GM19395 (cell line): ENCODE data around the gene IPO4.
A peak's percentile ranks its signal among the peaks of the same experiment; 100 is the strongest.

ENCODE experiments used
- ATAC-seq: cut with Tn5 transposase; IDR thresholded peaks from one replicate; pipeline ENCODE4 v1.9.1; 2021; ENCODE audit warnings: mild to moderate bottlenecking, moderate library complexity; ENCODE audit not compliant: unreplicated experiment

IPO4 gene

DNA sequence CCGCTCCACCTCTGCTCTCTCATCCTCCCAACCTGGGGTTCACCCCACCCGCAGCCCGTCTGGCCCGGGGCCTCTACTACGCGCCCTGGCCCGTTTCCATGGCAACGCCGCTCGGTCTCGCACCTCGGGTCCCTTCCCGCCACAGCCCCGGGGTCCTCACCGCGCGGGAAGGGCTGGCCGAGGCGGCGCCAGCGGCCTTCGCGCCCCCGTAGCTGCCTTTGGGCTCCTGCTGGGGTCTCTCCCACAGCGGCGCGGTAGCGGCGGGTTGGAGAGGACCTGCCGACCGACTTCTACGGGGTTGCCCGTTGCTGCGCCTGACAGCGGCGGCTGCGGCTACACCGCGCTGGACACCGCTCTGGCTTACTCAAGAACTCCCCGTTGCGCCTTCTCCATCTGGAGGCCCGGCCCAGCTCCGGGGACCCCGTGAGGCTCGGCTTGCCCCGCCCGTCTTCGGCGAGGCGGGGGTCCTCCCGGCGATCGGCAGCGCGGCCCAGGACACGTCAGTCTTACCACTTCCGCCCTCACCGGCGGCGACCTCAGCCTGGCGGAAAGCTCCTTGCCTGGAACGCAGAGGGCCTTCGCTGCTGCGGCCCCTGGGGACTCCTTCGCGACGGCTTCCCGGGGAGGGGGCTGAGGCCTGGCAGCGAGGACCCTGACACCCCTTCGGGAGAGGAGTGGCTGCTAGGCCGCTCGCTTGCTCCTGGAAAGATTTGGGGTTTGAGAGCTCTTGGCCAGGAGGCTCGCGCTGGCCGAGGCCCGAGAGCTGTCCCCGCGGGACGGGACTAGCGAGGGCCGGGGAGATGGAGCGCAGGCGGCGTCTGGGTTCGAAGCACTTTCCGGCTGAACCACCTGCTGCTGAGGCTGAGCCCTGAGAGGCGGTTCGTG lies 6.8 kb upstream of the IPO4 start, which contains the start of gene TM9SF1:
Gene TM9SF1, minus strand, starts transcription at position 256 of the 885 bp plus-strand sequence. CDS start 422 bp downstream, outside the sequence.
- ATAC-seq = peak; percentile 83

DNA sequence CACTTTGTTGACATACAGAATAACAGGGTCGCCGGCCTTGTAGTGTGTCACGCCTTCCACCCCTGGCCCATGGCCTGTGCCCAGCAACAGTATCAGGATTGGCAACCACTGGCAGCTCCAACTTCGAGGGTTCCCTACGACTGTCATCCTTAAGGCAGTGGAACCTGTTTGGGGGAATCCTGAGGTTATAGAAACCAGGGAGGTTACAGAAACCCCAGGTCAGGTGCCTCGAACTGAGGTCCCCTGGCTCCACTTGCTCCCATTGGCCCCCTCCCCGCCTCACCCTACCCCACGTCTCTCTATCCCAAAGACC lies 6.2 kb upstream of the IPO4 start:
- ATAC-seq = no peak

DNA sequence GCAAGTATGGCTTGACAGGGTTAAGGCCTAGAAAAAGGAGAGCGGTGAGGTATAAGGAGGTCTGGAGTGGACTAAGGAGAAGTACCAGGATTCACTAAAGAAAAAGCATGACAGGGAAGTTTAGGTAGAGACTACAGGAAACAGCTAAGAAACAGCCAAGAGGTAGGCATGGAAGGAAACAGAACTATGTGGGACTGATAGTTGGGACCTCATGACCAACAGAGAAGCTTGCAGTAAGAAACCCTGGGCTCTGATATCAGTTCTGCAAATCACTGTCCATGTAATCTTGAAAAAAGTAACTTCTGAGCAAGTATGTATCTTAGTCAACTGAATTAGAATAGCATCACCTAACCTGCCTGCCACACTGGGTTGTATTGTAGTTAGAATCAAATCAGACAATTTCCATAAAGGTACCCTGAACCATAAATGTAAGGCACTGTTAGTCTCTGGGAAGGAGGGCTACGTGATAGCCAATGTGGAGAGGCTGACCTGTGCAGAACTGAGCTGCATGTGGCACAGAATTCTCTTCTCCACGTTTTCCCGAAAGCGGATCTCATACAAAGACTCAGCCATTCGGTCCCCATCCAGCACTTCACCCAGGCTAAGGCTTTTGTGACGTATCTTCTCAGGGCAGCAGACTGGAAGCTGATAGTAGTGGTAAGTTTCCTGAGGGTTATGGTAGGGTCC lies 5.7 kb upstream of the IPO4 start:
- no peak for ATAC-seq

DNA sequence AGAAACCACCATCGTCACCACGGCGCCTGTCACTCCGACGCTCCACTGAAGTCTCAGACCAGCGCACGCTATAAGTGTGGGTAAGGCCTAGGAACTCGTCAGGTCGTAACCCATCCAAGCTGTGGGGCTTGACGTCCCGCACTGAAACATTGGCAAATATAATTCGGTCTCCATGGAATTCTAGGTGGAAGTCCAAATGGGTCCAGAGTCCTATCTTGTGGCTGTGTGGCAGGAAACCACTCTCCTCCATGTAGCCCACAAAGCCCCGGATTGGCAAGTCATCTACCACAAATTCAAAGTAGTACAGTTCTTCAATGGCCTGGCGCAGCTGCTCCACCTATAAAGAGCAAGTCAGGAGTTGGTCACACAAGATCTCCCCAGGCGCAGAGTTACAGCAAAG lies 4.3 kb upstream of the IPO4 start:
- no peak for ATAC-seq

DNA sequence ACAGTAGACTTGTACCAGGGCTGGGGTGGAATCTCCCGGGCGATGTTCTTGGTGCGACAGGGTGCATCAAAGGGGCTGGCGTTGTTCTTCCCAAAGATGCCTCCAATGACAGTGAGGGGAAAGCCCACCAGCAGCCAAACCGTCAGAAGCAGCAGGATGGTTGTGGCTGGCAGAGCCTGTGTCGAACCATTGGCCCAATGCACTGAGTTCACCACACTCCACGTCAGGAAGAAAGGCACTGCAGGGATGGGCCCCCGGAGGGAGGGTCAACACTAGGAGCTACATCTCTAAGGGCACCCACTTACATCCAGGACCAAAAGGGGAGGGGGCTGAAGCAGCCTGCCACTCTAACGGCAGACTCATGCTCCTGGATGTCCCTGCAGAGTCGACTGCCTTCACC lies 1.8 kb upstream of the IPO4 start:
- ATAC-seq = no peak

DNA sequence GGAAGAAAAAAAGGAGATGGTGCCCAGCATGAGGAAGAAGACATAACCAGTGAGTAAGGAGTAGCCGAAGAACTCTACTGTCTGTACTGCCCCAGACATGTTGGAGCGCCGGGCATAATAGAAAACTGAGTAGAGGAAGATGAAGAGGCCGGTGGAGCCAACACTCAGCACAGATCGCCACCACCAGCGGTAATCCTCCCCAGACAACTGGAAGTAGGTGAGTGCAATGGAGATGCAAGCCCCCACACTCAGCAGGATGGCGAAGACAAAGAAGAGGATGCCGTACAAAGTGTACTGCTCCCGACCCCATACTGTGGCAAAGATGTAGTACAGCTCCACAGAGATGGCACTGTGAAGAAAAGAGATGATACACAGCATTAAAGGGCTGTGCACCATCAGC lies 844 bp upstream of the IPO4 start:
- ATAC-seq = no peak

DNA sequence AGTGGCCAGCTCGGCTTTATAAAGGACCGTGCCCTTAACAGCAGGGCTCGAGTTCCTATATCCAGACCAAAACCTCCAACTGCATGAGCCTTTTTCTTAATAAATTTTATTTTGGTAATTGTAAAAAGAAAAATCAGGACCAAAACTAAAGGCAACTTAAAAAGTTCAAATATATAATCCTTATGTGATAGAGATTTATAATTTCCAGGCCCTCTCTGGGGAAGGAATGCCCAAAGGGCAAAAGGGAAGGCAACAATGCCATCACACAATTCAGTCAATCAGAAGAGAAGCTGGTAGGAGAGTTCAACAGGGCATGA lies 401 bp upstream of the IPO4 start:
- ATAC-seq = no peak

DNA sequence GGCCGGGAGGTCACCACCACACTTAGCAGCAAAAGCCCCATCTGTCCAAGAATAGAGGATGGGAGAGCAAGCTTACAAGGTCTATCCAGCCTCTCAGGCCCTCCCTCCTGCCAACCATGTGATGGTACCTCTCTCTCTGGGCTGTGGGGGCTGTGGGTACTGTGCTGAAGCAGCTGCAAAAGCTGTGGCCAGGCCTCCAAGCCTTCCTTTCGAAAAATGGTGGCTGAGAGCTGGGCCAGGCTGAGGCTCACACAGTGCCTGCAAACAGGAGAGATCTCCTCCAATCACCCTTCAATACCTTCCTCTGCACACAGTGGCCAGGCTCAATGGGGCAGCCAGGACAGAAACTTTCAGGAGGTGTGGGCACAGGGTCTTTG lies 1.1 kb downstream of the IPO4 start:
- ATAC-seq = no peak

DNA sequence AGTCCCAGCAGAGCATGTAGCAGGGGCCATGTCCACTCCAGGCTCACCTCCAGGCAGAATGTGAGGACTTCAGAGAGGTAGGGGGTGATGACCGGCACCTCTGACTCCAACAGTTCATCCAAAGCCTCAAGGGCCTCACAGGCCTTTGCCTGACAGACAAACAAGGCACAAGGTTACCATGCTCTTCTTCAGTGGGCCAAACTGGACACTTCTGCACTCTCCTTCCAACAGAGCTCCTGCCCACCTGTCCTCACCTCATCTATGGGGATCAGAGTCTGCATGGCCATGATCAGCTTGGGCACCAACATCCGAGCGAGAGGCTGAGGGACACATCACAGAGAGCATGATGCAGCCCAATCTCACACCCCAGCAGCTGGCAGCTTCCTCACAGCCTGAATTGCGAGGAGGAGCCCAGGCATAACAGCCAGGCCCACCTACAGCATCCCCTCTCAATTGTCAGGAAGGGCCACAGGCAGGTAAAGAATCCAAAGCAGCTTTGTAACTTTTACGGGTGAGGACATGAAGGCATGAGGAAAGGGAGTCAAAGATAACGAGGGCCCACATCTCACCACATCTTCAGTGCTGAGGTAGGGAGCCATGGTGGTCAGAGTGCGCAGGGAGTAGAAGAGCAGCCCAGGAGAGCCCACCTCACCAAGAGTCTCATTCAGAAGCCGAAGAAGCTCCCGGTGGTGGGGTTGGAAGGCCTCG lies 1.6 kb downstream of the IPO4 start:
- ATAC-seq = no peak

DNA sequence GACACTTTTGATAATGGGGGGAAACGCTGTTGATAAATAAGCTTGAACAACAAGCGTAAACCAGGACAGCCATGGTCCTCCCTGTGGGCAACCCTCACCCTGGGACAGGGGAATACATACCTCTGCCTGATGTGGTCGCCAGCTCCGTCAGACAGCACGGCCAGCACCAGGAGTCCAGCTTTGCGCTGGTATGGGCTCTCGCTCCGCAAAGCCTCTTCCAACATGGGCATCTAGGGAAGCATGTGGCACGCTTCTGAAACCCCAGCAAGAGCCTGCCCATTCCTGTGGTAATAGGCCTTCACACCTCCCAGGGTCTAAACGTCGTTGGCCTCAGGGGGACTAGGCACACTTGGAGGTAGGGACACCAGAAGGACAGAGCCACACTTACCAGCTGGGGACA lies 2.9 kb downstream of the IPO4 start:
- ATAC-seq = no peak

DNA sequence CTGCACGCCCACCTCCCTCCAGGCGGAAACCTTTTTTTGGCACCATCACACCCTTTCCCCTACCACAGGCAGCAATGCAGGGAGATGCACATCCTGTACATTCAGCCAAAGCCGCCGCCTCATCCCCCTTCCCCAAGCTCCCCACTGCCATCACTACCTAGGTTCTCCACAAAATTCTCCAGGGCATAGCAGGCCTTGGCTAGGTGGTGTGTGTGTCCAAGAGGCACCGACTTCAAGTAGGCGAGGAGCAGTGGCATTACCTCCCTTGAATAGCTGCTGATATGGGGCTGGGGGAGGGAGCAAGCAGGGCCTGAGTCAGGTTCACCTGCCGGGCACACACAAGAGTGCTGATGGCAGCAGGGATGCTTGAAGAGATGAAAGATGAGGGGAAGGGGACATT lies 3.6 kb downstream of the IPO4 start:
- no peak for ATAC-seq

DNA sequence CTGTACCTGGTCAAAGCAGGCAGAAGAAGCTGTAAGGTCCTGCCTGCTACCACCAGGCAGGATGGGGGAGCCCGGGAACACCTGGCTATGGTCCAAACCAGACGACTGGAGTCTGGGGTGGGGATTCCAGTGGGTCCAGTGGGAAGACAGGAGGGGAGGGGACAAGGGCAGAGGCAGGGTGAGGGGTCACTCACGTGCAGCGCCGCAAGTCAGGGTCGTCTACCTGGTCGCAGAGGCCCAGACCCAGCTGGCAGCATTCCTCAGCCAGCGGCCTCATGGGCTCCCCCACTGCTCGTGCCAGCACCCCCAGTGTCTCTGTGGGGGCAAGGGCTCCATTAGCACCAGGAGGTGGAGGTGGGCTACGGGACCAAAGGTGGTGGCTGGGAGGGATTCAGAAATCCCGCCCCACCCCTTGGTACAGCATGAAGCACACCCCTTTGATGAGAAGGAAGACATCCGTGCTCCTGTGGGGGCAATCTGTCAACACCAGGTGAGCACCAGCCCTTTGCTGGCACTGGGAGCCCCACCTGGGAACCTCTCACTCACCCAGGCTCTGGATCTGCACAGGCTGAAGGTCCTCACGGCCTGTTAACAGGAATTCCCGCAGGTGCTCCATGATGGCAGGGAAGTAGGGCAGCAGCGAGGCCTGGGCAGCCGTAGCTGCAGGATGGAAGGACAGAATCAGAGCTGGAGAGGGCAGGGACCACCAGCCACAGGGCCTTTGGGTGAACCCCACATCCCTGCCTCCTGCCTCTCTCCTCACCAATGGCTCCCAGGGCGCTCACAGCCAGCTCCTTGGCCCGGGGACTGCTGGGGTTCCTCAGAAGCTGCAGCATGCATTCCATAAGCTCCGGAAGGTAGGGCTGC lies 4.3 kb downstream of the IPO4 start:
- ATAC-seq = no peak

DNA sequence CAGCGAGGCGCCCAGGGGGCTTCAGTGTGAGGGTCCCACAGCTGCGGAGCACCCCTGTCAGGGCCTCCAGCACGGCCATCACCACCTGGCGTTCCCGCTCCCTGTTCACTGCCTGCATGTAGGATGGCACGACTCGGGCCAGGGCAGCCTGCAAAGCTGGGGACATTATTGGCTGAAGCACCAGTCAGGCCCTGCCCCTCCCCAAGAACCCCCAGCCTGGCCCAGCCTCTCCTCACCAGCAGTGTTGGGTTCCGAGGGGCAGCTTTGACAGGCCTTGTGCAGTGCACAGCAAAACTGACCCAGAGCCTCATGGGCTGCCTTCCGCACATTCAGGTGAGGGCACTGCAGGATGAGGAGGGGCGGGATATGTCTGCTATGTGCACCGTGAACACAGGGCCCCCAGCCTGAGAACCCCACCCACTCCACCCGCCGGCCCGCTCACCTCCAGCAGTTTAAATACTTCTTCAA lies 5.6 kb downstream of the IPO4 start:
- no peak for ATAC-seq

DNA sequence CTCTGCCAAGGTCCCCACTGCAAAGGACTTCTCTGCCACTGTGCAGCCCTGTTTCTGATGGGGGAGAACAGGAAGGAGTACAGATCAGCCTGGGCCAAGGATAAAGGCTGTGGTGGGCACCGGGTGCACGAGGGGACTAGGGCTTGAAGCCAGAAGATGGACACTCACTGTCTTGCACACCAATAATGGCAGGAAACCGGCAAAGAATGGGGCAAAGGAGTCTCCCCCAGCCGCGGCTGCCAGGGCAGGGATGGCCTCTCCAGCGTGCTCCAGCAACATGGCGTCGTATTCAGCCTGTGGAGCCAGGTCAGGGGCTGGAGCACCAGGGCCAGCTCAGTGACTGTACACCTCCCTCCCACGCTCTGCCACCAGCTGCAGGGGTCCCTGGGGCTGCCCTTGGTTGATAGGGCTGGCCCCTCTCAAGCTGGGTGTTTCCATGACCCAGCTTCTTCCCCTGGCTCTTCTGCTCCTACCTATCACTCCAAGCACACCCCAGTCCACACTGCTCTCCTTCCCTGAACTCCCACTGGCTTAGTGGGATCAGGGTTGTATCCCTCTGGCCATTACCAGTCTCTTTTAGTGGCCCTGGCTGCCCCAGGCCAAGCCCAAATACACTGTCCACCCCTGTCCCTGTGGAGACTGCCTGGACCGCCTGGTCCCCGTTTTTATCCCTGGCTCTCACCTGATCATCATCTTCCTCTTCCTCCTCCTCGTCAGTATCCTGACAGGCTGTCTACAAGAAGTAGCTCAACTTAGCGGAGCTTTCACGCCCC lies 6.3 kb downstream of the IPO4 start:
- ATAC-seq = no peak

DNA sequence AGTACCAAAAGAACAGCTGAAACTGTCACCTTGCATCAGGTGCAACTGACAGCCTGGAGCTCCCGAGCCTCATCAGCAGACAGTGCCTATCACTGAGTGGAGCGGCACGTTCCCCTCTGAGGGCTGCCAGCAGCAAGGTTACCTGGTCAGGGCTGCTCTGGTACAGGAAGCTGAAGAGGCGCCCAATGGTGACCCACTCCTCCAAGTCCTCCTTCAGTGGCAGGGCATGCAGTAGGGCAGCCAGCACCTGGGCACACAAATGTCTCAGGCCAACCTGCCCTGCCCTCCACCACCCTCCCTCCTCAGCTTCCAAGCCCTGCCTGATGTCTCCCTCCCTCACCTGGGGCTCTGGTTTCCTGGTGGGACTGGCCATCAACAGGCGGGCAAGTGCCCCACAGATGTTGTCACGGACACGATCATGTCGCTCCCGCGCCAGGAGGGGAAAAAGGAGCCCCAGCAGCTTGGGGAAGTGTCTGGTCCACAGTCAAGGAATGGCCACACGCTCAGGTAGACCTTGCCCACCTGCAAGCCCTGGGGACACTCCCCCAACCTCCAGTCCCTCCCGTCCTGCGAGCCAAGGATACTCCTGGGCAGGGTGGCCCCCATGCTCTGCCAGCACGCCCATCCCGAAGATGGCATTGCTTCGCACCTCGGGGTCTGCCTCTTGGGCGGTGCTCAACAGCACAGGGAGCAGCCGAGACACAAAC lies 7.1 kb downstream of the IPO4 start:
- ATAC-seq = no peak

DNA sequence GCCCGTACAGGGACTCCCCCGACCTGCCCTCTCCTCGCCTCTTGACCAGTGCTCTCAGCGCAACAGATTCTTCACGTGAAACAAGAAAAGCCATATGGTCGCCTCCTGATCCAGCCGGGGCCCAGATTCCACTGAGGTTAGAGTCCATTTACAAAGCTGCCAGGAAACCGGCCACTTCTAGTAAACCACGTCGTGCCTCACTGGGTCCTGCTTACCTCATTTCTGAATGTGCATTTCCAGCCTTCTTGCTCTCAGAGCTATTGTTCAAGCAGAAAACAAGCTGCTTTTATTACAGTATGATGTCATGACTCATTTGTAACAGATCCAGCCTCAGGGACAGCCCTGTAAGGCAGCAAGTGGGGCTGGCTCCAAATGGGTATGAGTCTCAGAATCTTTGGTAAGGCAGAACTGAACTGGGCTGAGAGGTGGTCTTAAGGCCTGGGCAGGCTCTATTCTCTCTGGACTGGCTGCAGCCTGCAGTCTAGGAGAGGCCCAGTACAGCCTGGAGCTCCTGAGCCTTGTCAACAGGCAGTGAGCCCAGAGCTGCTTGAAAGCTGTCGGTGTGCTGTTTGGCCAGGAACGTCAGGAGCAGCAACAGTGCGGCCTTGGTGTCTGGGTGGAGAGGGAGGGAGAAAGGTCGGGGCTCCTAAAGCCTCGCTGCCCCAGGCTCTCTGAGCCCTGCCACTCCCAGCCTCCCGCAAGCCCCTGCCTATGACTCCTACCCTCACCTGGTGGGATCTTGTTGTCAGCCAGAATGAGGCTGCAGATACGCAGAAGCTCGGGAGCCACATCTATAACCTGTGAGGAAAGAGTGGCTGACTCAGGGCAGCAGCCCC lies 8.4 kb downstream of the IPO4 start:
- no peak for ATAC-seq

DNA sequence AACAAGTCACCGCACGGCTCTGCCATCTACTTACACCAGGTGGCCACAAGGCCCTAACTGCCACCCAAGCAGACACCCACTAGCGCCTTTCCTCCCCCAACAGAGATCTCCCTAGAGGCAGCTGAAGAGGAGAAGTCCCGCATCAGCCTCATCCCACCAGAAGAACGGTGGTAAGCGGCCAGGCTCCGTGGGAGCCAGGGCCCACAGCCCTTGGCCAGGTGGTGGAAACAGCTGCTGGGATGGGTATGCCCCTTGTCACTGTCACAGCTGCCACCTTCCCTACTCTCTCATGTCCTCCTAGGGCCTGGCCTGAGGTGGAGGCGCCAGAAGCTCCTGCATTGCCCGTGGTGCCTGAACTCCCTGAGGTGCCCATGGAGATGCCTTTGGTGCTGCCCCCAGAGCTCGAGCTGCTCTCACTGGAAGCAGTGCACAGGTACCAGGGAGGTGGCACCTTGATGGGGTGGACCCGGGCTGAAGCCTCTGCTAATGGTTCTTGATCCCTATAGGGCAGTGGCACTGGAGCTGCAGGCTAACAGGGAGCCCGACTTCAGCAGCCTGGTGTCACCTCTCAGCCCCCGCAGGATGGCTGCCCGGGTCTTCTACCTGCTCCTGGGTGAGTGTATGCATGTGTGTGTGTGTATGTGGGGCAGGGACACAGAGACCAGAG lies 9.2 kb downstream of the IPO4 start:
- no peak for ATAC-seq
